Astrocyte (in vitro differentiated cells and primary cell): ENCODE measurements around the gene HES3.

Experiments used
- CTCF ChIP-seq: IDR thresholded peaks from 2 replicates; pipeline ENCODE4 v1.5.1; 2011; ENCODE audit warnings: low read depth, mild to moderate bottlenecking, inconsistent platforms, low read length, moderate library complexity; ENCODE audit not compliant: insufficient read depth
- EZH2 ChIP-seq: IDR thresholded peaks from 2 replicates; pipeline ENCODE4 v1.6.1; 2012; ENCODE audit warnings: mild to moderate bottlenecking, low read length, inconsistent platforms; ENCODE audit not compliant: insufficient read depth

- TF ChIP-seq CTCF: no peak
- TF ChIP-seq EZH2: no peak
These were observed 27.0 kb downstream of the HES3 start for GRCh38 chr1:6271006-6271405.
